Upper lobe of left lung (tissue), 4 donors: ENCODE data around the gene RPUSD2.

Source experiments
- EP300 ChIP-seq, 4 donors: sonication (generic); formaldehyde crosslinking; IDR thresholded peaks; one replicate each; pipeline ENCODE4 v1.5.1; 2017; ENCODE audit warnings: antibody characterized with exemption in 4 of 4, control low read depth in 2 of 4
- POLR2A ChIP-seq, 4 donors: fragments of 450-650 bp; IDR thresholded peaks; one replicate each; pipeline ENCODE4 v1.5.1; 2016 to 2017; ENCODE audit warnings: antibody characterized with exemption in 4 of 4, mild to moderate bottlenecking in 2 of 4
- POLR2AphosphoS5 ChIP-seq, 2 donors: sonication (generic); formaldehyde crosslinking; IDR thresholded peaks; one replicate each; pipeline ENCODE4 v1.5.1; 2017; ENCODE audit warnings: antibody characterized with exemption in 2 of 2
- TF ChIP-seq, protein P1 (sequence below), 6 experiments: fragments of 450-650 bp in 4 of 6; fragments of 200-600 bp in 2 of 6; sonication (generic) in 2 of 6; IDR thresholded peaks; one replicate each; pipeline ENCODE4 v1.5.1; 2016 to 2019; ENCODE audit warnings: antibody characterized with exemption in 6 of 6

DNA sequence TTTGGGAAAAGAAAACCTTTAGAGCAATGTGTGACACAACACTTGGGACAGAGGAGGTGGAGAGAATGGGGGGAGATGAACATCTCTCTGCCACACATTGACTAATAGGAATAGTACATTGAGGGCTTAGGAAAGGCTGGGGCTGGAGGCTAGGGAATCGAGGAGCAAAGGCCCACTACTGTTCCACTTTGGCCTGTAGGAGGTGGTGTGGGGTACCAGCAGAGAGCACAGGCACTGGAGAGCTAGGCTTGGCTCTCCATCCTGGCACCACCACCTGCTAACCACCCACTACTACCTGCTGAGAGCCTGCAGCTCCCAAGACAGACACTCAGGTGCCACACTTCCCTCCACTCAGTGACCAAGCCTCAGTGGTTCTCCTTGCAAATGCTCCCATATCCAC lies 23.6 kb upstream of the RPUSD2 start:
- TF ChIP-seq, protein P1, sequence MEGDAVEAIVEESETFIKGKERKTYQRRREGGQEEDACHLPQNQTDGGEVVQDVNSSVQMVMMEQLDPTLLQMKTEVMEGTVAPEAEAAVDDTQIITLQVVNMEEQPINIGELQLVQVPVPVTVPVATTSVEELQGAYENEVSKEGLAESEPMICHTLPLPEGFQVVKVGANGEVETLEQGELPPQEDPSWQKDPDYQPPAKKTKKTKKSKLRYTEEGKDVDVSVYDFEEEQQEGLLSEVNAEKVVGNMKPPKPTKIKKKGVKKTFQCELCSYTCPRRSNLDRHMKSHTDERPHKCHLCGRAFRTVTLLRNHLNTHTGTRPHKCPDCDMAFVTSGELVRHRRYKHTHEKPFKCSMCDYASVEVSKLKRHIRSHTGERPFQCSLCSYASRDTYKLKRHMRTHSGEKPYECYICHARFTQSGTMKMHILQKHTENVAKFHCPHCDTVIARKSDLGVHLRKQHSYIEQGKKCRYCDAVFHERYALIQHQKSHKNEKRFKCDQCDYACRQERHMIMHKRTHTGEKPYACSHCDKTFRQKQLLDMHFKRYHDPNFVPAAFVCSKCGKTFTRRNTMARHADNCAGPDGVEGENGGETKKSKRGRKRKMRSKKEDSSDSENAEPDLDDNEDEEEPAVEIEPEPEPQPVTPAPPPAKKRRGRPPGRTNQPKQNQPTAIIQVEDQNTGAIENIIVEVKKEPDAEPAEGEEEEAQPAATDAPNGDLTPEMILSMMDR (IDR thresholded peaks at IDR 0.05) = no peak
- TF ChIP-seq POLR2A (IDR thresholded peaks at IDR 0.05) (no peak), EP300 (IDR thresholded peaks at IDR 0.05) (no peak), POLR2AphosphoS5 (IDR thresholded peaks at IDR 0.05) (no peak)
